Measurements from ENCODE around the gene FMN2.
A peak's percentile ranks its signal among the peaks of the same experiment; 100 is the strongest.

FMN2 gene

DNA sequence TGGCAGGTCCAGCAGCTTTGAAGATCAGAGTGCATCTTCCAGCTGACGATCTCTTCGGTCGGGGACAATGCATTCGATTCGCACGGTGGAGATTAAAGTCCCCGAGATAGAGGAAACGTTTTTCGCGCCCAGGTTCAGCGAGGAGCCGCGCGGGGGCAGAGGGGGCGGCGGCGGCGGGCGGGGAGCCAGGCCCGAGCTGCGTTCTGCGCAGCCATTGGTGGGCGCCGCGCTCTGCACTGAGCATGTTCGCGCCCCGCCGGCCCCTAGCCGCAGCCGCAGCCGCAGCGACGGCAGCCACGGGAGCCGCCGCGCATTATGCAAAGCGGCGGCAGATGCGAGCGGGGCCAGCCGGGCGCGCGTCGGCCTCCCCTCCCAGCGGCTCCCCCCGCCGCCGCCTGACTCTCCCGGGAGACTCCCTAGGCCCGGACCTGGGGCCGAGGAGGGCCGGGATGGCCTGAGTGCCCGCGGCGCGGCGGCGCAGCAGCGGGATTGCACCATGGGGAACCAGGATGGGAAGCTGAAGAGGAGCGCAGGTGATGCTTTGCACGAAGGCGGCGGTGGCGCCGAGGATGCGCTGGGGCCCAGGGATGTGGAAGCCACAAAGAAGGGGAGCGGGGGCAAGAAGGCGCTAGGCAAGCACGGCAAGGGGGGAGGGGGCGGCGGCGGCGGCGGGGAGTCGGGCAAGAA is at the start of gene FMN2 (continued):
- TF ChIP-seq, protein P1, sequence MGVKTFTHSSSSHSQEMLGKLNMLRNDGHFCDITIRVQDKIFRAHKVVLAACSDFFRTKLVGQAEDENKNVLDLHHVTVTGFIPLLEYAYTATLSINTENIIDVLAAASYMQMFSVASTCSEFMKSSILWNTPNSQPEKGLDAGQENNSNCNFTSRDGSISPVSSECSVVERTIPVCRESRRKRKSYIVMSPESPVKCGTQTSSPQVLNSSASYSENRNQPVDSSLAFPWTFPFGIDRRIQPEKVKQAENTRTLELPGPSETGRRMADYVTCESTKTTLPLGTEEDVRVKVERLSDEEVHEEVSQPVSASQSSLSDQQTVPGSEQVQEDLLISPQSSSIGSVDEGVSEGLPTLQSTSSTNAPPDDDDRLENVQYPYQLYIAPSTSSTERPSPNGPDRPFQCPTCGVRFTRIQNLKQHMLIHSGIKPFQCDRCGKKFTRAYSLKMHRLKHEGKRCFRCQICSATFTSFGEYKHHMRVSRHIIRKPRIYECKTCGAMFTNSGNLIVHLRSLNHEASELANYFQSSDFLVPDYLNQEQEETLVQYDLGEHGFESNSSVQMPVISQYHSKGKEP (tag by site-specific recombination; IDR thresholded peaks at IDR 0.05) = peak; percentile 100
- TF ChIP-seq ZFHX2 (tag by site-specific recombination; conservative IDR thresholded peaks at IDR 0.05) (peak; percentile 78), ZBTB17 (tag by site-specific recombination; IDR thresholded peaks at IDR 0.05) (peak; percentile 80), MEIS1 (CRISPR knock-in tag; IDR thresholded peaks at IDR 0.05; ENCODE audit: borderline replicate concordance) (no peak), ZNF76 (tag by site-specific recombination; IDR thresholded peaks at IDR 0.05; ENCODE audit: borderline replicate concordance, low read depth) (peak; percentile 73; the same call in 1 of the 2 replicates), BCL11A (tag by site-specific recombination; IDR thresholded peaks at IDR 0.05; ENCODE audit: low read depth) (no peak), ZNF248 (tag by site-specific recombination; IDR thresholded peaks at IDR 0.05) (no peak), REPIN1 (tag by site-specific recombination; IDR thresholded peaks at IDR 0.05; ENCODE audit: low read depth) (no peak; the same call in 1 of the 2 replicates), KLF1 (tag by site-specific recombination; IDR thresholded peaks at IDR 0.05) (no peak), ZNF274 (IDR thresholded peaks at IDR 0.05; ENCODE audit: low read length) (no peak), ZNF274 (tag by site-specific recombination; IDR thresholded peaks at IDR 0.05; ENCODE audit: borderline replicate concordance) (no peak), ZNF239 (tag by site-specific recombination; IDR thresholded peaks at IDR 0.05) (no peak), ZNF311 (tag by site-specific recombination; IDR thresholded peaks at IDR 0.05; ENCODE audit: borderline replicate concordance) (no peak), ZNF416 (tag by site-specific recombination; IDR thresholded peaks at IDR 0.05) (no peak), HOXC10 (CRISPR knock-in tag; IDR thresholded peaks at IDR 0.05) (no peak), ZSCAN23 (tag by site-specific recombination; IDR thresholded peaks at IDR 0.05) (no peak), ZNF394 (tag by site-specific recombination; IDR thresholded peaks at IDR 0.05; ENCODE audit: borderline replicate concordance) (no peak), YY1 (tag by site-specific recombination; IDR thresholded peaks at IDR 0.05) (peak; percentile 68; the same call in 1 of the 2 replicates), ZNF560 (tag by site-specific recombination; IDR thresholded peaks at IDR 0.05; ENCODE audit: borderline replicate concordance) (no peak), ZNF585B (tag by site-specific recombination; IDR thresholded peaks at IDR 0.05) (no peak), ZNF529 (tag by site-specific recombination; IDR thresholded peaks at IDR 0.05; ENCODE audit: insufficient replicate concordance) (no peak), KLF7 (tag by site-specific recombination; IDR thresholded peaks at IDR 0.05; ENCODE audit: borderline replicate concordance) (no peak), ZNF16 (tag by site-specific recombination; IDR thresholded peaks at IDR 0.05; ENCODE audit: low read depth) (no peak), ZNF155 (tag by site-specific recombination; IDR thresholded peaks at IDR 0.05) (no peak), ZNF391 (tag by site-specific recombination; IDR thresholded peaks at IDR 0.05; ENCODE audit: borderline replicate concordance, low read depth) (no peak), ZNF184 (tag by site-specific recombination; IDR thresholded peaks at IDR 0.05) (peak; percentile 70; the same call in 1 of the 2 replicates)
- TF ChIP-seq, protein P2, sequence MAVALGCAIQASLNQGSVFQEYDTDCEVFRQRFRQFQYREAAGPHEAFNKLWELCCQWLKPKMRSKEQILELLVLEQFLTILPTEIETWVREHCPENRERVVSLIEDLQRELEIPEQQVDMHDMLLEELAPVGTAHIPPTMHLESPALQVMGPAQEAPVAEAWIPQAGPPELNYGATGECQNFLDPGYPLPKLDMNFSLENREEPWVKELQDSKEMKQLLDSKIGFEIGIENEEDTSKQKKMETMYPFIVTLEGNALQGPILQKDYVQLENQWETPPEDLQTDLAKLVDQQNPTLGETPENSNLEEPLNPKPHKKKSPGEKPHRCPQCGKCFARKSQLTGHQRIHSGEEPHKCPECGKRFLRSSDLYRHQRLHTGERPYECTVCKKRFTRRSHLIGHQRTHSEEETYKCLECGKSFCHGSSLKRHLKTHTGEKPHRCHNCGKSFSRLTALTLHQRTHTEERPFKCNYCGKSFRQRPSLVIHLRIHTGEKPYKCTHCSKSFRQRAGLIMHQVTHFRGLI (tag by site-specific recombination; IDR thresholded peaks at IDR 0.05) = 0 out of 2 replicates have a peak, but pooled peaks have one; percentile 9
- TF ChIP-seq, protein P3, sequence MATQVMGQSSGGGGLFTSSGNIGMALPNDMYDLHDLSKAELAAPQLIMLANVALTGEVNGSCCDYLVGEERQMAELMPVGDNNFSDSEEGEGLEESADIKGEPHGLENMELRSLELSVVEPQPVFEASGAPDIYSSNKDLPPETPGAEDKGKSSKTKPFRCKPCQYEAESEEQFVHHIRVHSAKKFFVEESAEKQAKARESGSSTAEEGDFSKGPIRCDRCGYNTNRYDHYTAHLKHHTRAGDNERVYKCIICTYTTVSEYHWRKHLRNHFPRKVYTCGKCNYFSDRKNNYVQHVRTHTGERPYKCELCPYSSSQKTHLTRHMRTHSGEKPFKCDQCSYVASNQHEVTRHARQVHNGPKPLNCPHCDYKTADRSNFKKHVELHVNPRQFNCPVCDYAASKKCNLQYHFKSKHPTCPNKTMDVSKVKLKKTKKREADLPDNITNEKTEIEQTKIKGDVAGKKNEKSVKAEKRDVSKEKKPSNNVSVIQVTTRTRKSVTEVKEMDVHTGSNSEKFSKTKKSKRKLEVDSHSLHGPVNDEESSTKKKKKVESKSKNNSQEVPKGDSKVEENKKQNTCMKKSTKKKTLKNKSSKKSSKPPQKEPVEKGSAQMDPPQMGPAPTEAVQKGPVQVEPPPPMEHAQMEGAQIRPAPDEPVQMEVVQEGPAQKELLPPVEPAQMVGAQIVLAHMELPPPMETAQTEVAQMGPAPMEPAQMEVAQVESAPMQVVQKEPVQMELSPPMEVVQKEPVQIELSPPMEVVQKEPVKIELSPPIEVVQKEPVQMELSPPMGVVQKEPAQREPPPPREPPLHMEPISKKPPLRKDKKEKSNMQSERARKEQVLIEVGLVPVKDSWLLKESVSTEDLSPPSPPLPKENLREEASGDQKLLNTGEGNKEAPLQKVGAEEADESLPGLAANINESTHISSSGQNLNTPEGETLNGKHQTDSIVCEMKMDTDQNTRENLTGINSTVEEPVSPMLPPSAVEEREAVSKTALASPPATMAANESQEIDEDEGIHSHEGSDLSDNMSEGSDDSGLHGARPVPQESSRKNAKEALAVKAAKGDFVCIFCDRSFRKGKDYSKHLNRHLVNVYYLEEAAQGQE (tag by site-specific recombination; IDR thresholded peaks at IDR 0.05) = no peak
- TF ChIP-seq, protein P4, sequence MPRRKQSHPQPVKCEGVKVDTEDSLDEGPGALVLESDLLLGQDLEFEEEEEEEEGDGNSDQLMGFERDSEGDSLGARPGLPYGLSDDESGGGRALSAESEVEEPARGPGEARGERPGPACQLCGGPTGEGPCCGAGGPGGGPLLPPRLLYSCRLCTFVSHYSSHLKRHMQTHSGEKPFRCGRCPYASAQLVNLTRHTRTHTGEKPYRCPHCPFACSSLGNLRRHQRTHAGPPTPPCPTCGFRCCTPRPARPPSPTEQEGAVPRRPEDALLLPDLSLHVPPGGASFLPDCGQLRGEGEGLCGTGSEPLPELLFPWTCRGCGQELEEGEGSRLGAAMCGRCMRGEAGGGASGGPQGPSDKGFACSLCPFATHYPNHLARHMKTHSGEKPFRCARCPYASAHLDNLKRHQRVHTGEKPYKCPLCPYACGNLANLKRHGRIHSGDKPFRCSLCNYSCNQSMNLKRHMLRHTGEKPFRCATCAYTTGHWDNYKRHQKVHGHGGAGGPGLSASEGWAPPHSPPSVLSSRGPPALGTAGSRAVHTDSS (tag by site-specific recombination; IDR thresholded peaks at IDR 0.05) = 0 out of 2 replicates have a peak, but pooled peaks have one; percentile 19
- TF ChIP-seq, protein P5, sequence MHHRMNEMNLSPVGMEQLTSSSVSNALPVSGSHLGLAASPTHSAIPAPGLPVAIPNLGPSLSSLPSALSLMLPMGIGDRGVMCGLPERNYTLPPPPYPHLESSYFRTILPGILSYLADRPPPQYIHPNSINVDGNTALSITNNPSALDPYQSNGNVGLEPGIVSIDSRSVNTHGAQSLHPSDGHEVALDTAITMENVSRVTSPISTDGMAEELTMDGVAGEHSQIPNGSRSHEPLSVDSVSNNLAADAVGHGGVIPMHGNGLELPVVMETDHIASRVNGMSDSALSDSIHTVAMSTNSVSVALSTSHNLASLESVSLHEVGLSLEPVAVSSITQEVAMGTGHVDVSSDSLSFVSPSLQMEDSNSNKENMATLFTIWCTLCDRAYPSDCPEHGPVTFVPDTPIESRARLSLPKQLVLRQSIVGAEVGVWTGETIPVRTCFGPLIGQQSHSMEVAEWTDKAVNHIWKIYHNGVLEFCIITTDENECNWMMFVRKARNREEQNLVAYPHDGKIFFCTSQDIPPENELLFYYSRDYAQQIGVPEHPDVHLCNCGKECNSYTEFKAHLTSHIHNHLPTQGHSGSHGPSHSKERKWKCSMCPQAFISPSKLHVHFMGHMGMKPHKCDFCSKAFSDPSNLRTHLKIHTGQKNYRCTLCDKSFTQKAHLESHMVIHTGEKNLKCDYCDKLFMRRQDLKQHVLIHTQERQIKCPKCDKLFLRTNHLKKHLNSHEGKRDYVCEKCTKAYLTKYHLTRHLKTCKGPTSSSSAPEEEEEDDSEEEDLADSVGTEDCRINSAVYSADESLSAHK (tag by site-specific recombination; IDR thresholded peaks at IDR 0.05) = no peak
